GM18867 (cell line): Measurements from ENCODE around the gene WFDC5.
"Not testable (repeated sequence)": the region's sequence is repeated elsewhere in the genome, so short reads cannot be mapped to it uniquely, and the experiment has no call there.

ENCODE experiments used
- ATAC-seq: cut with Tn5 transposase; IDR thresholded peaks from one replicate; pipeline ENCODE4 v1.9.1; 2021; ENCODE audit warnings: mild to moderate bottlenecking, moderate library complexity; ENCODE audit not compliant: unreplicated experiment

Gene WFDC5

DNA sequence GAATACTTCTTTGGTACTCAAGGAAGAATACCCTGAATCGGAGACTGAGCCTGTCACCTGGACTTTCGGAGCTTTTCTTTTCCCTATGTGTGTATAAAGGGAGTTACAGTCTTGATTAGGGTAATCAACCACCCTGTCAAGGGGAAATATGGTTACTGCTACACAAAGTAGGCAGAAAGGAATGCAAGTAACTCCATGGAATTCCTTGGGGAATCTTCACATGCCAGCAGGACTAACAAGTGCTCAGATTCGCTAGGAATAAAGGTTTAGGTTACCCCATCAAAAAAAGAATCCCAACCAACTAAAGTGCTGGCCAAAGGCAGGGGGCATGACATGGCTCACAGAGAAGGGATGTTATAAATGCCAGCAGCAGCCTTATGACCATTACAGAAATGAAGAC is 24.5 kb downstream of the WFDC5 start:
- no peak for ATAC-seq

GRCh38 chr20:45088247-45088646 is 26.7 kb downstream of the WFDC5 start:
- no peak for ATAC-seq

DNA sequence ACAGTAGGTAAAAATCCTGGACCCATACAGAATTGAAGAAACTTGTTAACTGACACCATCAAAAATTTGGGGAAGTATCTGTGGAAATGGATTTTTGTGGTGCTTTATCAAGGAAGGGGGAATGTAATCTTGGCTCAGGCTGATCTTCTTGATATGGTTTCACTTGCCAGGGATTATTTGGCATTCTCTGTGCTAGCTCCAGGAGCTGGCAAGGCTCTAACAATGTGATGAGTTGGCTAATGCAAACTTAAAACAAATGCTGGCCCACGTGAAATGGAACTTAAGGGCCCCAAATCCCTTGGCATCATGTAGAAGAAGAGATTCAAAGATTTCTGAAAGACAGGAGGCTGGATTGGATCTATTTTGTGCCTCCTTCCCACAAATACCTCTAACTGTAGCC is 27.2 kb downstream of the WFDC5 start:
- no peak for ATAC-seq

GRCh38 chr20:45087097-45087790 is 27.7 kb downstream of the WFDC5 start:
- ATAC-seq, result no peak

DNA sequence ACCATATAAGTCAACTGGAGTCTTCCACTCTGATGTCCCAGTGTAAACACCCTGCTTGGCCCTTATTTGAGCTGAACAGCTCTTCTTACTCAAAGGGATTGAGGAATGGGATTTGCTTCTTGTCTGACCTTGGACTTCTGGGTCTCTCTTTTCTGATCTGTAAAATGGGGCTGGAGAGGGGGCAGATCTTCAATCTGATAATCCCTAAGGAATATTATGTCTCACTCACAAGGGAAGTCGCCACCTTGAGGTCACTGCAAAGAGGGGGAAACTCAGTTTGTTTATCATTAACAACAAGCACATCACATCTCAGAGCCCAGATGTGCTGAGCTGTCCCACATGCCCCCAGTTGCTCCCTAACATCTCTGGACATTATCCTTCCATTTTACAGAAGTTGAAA is 29.1 kb downstream of the WFDC5 start:
- no peak for ATAC-seq

DNA sequence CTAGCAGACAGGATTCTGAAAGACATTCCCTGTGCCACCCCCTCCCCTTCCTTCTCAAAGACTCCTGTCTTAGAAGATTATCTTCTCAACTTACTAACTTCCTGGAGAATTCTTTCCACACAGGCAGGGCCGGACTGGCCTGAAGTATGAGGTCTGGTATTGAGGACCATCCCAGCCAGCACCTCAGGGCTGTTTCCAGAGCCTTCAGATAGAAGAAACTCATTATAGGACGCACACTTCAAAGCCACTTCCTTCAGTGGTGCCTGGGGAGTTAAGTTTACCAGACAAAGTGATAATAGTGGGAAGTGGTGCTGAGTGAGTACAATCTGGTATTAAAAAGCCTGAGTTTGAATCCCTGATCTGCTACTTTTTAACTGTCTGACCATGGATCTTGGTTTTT is 29.7 kb downstream of the WFDC5 start:
- ATAC-seq, result no peak

GRCh38 chr20:45083127-45083526 is 31.8 kb downstream of the WFDC5 start:
- ATAC-seq, result no peak

GRCh38 chr20:45082468-45082867 is 32.5 kb downstream of the WFDC5 start:
- no peak for ATAC-seq

DNA sequence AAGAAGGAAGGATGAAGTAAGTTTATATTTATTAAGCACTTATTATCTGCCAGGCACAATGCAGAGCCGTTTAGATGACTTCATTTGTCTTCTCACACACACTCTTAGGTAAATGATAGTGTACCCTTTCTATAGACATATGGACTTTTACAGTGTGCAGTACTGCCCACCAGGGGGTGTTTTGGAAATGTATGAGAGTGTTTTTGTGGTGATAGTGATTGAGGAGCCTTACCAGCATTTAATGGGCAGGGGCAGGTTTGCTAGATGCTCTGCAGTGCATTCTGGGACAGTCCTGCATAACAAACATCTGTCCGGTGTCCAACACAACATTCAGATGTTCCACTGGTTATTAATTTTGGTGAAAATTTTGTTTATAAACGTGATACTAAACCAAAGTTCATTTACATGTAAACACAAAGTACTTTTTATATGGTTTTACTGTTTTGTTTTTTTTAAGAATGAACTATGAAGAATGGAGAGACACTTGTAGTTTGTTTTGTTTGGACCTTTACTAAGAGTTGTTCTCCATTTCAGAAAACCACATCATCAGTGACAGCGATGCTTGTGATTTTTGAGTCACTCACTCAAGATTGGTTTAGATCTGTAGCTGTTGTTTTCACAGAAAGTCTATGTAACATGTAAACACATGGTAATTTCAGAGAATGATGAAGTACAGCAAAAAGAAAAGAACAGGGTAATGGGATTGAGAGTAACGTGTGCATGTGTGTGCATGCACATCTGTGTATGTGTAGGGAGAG is 33.9 kb downstream of the WFDC5 start:
- no peak for ATAC-seq

DNA sequence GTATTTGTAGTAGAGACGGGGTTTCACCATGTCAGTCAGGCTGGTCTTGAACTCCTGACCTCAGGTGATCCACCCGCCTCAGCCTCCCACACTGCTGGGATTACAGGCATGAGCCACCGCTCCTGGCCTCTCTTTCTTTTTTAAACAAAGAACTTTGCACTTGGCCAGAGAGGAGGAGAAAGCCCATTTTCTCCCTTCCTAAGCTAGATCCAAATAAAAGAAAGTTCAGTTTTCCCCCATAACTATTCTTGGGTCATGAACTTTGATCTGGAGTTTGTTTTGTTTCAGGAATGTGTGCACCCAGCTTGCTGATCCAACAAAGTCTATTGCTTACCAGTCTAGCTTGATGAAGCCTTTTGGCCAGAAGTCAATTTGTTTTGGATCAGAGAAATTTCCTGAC is 37.4 kb downstream of the WFDC5 start:
- ATAC-seq, result no peak

- no peak for ATAC-seq
These were observed 41.8 kb downstream of the WFDC5 start for GRCh38 chr20:45073221-45073620.

- no peak for ATAC-seq
These were observed 42.9 kb downstream of the WFDC5 start for GRCh38 chr20:45072066-45072465.

GRCh38 chr20:45070932-45071632 is 43.9 kb downstream of the WFDC5 start:
- ATAC-seq, result no peak

DNA sequence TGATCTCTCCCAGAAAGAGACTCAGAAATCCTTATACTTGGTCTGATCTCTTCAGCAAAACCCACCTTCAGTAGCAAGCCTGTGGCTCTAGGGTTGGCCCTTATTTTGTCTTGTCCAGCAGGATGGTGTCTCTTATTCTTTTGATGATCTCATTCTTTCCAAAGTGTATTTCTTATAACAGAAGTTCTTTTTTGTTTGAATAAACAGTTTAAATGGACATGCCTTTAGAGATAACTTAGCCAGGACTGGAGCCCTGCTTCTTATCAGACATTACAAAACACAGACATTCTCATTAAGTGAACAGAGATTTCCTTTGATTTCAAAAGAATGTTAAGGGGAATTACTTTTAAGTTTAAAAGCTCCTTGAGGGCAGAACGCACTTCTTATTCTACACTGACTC is 45.7 kb downstream of the WFDC5 start:
- ATAC-seq, result no peak

GRCh38 chr20:45067558-45067957 is 47.4 kb downstream of the WFDC5 start:
- ATAC-seq, result no peak

DNA sequence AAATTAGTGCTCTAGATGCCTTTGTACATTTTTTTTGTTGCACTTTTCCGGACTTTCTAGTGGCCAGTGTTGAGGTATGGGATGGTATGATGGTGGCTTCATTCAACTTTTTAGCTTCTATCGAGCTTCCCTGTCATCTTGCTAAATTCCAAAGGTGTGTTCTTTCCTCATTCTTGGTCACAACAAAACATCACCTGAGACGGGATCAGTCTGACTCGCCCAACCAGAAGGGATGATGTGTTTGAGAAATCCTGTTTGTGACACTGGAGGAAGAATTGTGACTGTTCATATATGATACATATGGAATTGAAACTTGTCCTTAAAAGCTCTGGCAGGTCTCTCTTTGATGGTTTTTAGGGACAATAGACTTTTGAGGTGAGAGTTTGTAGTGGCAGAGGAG is 47.9 kb downstream of the WFDC5 start:
- no peak for ATAC-seq

- ATAC-seq, result no peak
These were observed 48.6 kb downstream of the WFDC5 start for GRCh38 chr20:45066372-45066771.

GRCh38 chr20:45064812-45065211 is 50.2 kb downstream of the WFDC5 start:
- no peak for ATAC-seq

DNA sequence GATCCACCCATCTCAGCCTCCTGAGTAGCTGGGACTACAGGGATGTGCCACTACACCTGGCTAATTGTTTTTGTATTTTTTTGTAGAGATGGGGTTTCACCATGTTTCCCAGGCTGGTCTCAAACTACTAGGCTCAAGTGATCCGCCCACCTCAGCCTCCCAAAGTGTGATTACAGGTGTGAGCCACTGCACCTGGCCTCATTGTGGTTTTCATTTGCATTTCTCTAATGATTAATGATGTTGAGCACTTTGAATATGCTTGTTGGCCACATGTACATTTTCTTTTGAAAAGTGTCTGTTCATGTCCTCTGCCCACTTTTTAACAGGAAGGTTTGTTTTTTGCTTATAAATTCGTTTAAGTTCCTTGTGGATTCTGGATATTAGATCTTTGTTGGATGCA is 51.9 kb downstream of the WFDC5 start:
- not testable (repeated sequence) for ATAC-seq

DNA sequence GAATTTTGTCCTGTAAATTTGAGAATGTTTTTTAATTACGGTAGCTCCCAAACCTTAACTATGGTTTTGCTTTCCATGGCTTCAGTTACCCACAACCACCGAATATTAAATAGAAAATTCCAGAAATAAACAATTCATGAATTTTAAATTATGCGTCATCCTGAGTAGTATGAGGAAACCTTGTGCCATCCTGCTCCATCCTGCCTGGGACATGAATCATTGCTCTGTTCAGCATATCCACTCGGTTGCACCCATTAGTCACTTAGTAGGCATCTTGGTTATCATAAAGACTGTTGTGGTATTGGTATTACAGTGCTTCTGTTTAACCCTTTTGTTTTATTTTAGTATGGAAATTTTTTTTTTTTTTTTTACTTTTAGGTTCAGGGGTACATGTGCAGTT is 53.7 kb downstream of the WFDC5 start:
- ATAC-seq, result no peak

DNA sequence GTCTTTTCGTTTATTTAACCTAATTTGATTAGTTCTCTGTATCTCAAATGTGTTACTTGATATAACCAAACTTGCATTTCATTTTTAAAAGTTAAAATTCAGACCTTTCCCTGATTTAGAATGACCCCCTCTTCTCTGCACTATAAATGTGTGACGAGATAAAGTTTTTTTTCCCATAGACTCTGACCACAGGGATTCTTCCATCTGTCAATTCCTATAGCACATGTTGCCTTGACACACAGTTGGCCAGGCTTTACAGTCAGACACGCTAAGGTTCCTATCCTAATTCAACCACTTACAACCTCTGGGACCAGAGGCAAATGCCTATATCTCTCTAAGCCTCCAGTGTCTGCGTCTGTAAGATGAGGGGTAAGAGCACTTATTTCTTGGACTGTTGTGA is 54.7 kb downstream of the WFDC5 start:
- ATAC-seq, result no peak
